B cell (primary cell): ENCODE measurements around the gene UBAC2.

Source experiments
- CTCF ChIP-seq: fragments of 200-600 bp; IDR thresholded peaks from one replicate; pipeline ENCODE4 v1.8.0; 2022; ENCODE audit warnings: antibody characterized with exemption, mild to moderate bottlenecking
- EZH2 ChIP-seq: IDR thresholded peaks from 2 replicates; pipeline ENCODE4 v1.6.1; 2012; ENCODE audit warnings: borderline replicate concordance, low read depth, mild to moderate bottlenecking, moderate library complexity, low read length; ENCODE audit not compliant: insufficient read depth, poor library complexity, severe bottlenecking

GRCh38 chr13:99276706-99277105 lies 76.1 kb downstream of the UBAC2 start:
- no peak for TF ChIP-seq CTCF
- TF ChIP-seq EZH2, result no peak
